GM12878 (cell line): Measurements from ENCODE around the gene PIGU. TPM values are rescaled to one million over a fixed set of nuclear protein-coding genes. Genes with fewer than 3 reads are reported as not detected.
"Not testable (repeated sequence)": the region's sequence is repeated elsewhere in the genome, so short reads cannot be mapped to it uniquely, and the experiment has no call there.

ENCODE experiments used
- ATAC-seq: fragments of 200-7000 bp; cut with Tn5 transposase; 3 replicates; pipeline ENCODE4 v1.9.1; 2020; ENCODE audit warnings: mild to moderate bottlenecking, moderate library complexity
- BruUV-seq: library from RNA; stranded (reverse); fragments of 400-500 nt; replicated peaks from 2 replicates; lab custom pipeline; 2021; lab: Mats Ljungman, UMichigan
- CTCF ChIA-PET: fragments of 300-600 bp; sonication (Branson Sonifier 250); formaldehyde crosslinking; extraction: SDS; loops from one replicate; lab custom pipeline; 2021; ENCODE audit warnings: inconsistent platforms; lab: Yijun Ruan, JAX
- POLR2A ChIA-PET: fragments of 350-600 bp; formaldehyde crosslinking; extraction: SDS; loops from one replicate; lab custom pipeline; 2021; ENCODE audit warnings: inconsistent platforms; lab: Charles Lee
- RAD21 ChIA-PET: fragments of 300-600 bp; sonication (Branson Sonifier 250); formaldehyde crosslinking; loops from one replicate; lab custom pipeline; 2023; ENCODE audit warnings: antibody characterized with exemption; ENCODE audit not compliant: unreplicated experiment; lab: Charles Lee
- SMC1A ChIA-PET: fragments of 300-600 bp; sonication (Branson Sonifier 250); formaldehyde crosslinking; loops from one replicate; lab custom pipeline; 2023; ENCODE audit not compliant: unreplicated experiment, uncharacterized antibody; lab: Charles Lee
- DNase-seq: peaks from one replicate; pipeline ENCODE4 v3.0.0-alpha.2; 2011; ENCODE audit warnings: low read depth, low spot score
- FAIRE-seq: peaks from 3 replicates; lab custom pipeline; 2011; peaks lifted over from hg19 to GRCh38; lab: Jason Lieb, UNC
- H2AFZ ChIP-seq: 2 replicates; pipeline ENCODE4 v1.6.0; 2011; ENCODE audit warnings: low read depth, low read length, control low read depth; ENCODE audit not compliant: control insufficient read depth
- H3K27ac ChIP-seq: 2 replicates; pipeline ENCODE4 v1.5.1; 2011; ENCODE audit warnings: control low read depth; ENCODE audit not compliant: control insufficient read depth, insufficient read depth
- H3K27me3 ChIP-seq, 2 experiments: replicated peaks in 1 of 2; 2 replicates each; pipeline versions ENCODE4 v1.6.0 to v1.6.1; 2011; ENCODE audit warnings: low read length in 1 of 2; ENCODE audit not compliant: control insufficient read depth in 2 of 2, insufficient read depth in 2 of 2
- H3K36me3 ChIP-seq, 2 experiments: 2 replicates each; pipeline ENCODE4 v1.5.1; 2011; ENCODE audit warnings: low read length in 1 of 2; ENCODE audit not compliant: control insufficient read depth in 2 of 2, insufficient read depth in 2 of 2
- H3K4me1 ChIP-seq: 2 replicates; pipeline ENCODE4 v1.6.1; 2011; ENCODE audit warnings: mild to moderate bottlenecking, low read length, moderate library complexity, mixed read lengths; ENCODE audit not compliant: control insufficient read depth, insufficient read depth
- H3K4me2 ChIP-seq: 2 replicates; pipeline ENCODE4 v1.6.0; 2011; ENCODE audit warnings: control low read depth; ENCODE audit not compliant: control insufficient read depth, insufficient read depth
- H3K4me3 ChIP-seq: fragments of 200-600 bp; sonication (generic); 2 replicates; pipeline ENCODE4 v1.5.1; 2016
- H3K79me2 ChIP-seq: 2 replicates; pipeline ENCODE4 v1.6.0; 2011; ENCODE audit warnings: low read length; ENCODE audit not compliant: control insufficient read depth, insufficient read depth
- H3K9ac ChIP-seq: 2 replicates; pipeline ENCODE4 v1.8.0; 2011; ENCODE audit warnings: low read length, control low read depth, mixed read lengths; ENCODE audit not compliant: control insufficient read depth, insufficient read depth
- H3K9me3 ChIP-seq: replicated peaks from 3 replicates; pipeline ENCODE4 v1.5.1; 2011; ENCODE audit warnings: mild to moderate bottlenecking, low read length; ENCODE audit not compliant: control insufficient read depth, insufficient read depth
- H4K20me1 ChIP-seq: 2 replicates; pipeline ENCODE4 v1.6.0; 2011; ENCODE audit not compliant: control insufficient read depth, insufficient read depth
- CBX5 ChIP-seq: sonication (generic); IDR thresholded peaks from 2 replicates; pipeline ENCODE4 v1.6.1; 2016; ENCODE audit warnings: low read depth, moderate library complexity, mild to moderate bottlenecking, inconsistent platforms
- CHD1 ChIP-seq: IDR thresholded peaks from 2 replicates; pipeline ENCODE4 v1.6.1; 2012; ENCODE audit warnings: low read depth, low read length, improper control_type of control experiment
- CHD2 ChIP-seq: IDR thresholded peaks from 2 replicates; pipeline ENCODE4 v1.6.1; 2011; ENCODE audit warnings: low read depth, low read length, improper control_type of control experiment, borderline replicate concordance
- CHD4 ChIP-seq: fragments of 200-600 bp; sonication (generic); IDR thresholded peaks from 2 replicates; pipeline ENCODE4 v1.6.1; 2016; ENCODE audit warnings: mild to moderate bottlenecking
- NR2C2 ChIP-seq: IDR thresholded peaks from 2 replicates; pipeline ENCODE4 v1.6.1; 2011; ENCODE audit warnings: borderline replicate concordance, low read depth; ENCODE audit not compliant: control insufficient read depth, insufficient read length
- POLR2A ChIP-seq: IDR thresholded peaks from 2 replicates; pipeline ENCODE4 v1.6.1; 2011; ENCODE audit warnings: low read depth, mild to moderate bottlenecking, low read length
- POU2F2 ChIP-seq: IDR thresholded peaks from 3 replicates; pipeline ENCODE4 v1.6.1; 2011; ENCODE audit warnings: low read depth, mild to moderate bottlenecking, low read length, borderline replicate concordance
- TCF12 ChIP-seq: IDR thresholded peaks from 2 replicates; pipeline ENCODE4 v1.6.1; 2011; ENCODE audit warnings: low read depth, mild to moderate bottlenecking, low read length
- ZBED1 ChIP-seq: IDR thresholded peaks from 2 replicates; pipeline ENCODE4 v1.6.1; 2016; ENCODE audit warnings: borderline replicate concordance
- ZNF207 ChIP-seq: fragments of 450-650 bp; IDR thresholded peaks from 2 replicates; pipeline ENCODE4 v1.6.1; 2014; ENCODE audit warnings: antibody characterized with exemption, mild to moderate bottlenecking, borderline replicate concordance
- WGBS: methylation state at CpG from one replicate; pipeline ENCODE4 v1.1.6; 2016; ENCODE audit warnings: low lambda C conversion rate; ENCODE audit not compliant: insufficient replicate concordance, insufficient coverage; ENCODE audit errors: missing lambda C conversion rate; 5-methylcytosine and 5-hydroxymethylcytosine counted together
- in situ Hi-C: fragments of 300-500 bp; cut with MboI; formaldehyde crosslinking; loops from 9 replicates; pipeline ENCODE4 v1.14.3; 2018; ENCODE audit warnings: mixed read lengths
- intact Hi-C: fragments of 100-400 bp; cut with micrococcal nuclease; formaldehyde crosslinking; loops from one replicate; pipeline ENCODE4 v1.14.2; 2022; ENCODE audit not compliant: unreplicated experiment
- polyA plus RNA-seq, 11 experiments: library from polyadenylated mRNA; depleted of rRNA in 4 of 11; unstranded in 6 of 11; stranded (reverse) in 5 of 11; fragments of >200 nt; fragmentation: Nextera tagmentation in 4 of 11; fragmentation: Illumina TruSeq in 1 of 11; extraction: Ambion mirVana in 4 of 11; extraction: Trizol in 1 of 11; gene quantifications; 1 replicate in 1 of 11; 2 replicates in 10 of 11; pipeline versions ENCODE4 v1.2.1 to v1.2.3, GENCODE V29; 2011 to 2016; ENCODE audit warnings: inconsistent platforms in 2 of 11, missing spikeins in 2 of 11, low read depth in 1 of 11
- total RNA-seq, 4 experiments: library from RNA; depleted of rRNA in 3 of 4; stranded (reverse); fragments of >200 nt in 3 of 4; fragmentation: Illumina TruSeq in 1 of 4; extraction: Trizol in 1 of 4; gene quantifications; 2 replicates each; pipeline versions ENCODE4 v1.2.1 to v1.2.3, GENCODE V29; 2013 to 2021
- TF ChIP-seq, protein P1 (sequence below): fragments of 450-650 bp; IDR thresholded peaks from 2 replicates; pipeline ENCODE4 v1.6.1; 2017; ENCODE audit warnings: mild to moderate bottlenecking, moderate library complexity

The PIGU gene
- total and polyA plus RNA-seq, 10 of the 15 experiments (the other 5 are each of a cell fraction or from before 2014, with no cell fraction given), result 4.1 to 88.2 (median 25.0) TPM

GRCh38 chr20:34664751-34665150 is 12.1 kb downstream of the PIGU start:
- H3K4me2 ChIP-seq, H2AFZ ChIP-seq, ATAC-seq, H3K9ac ChIP-seq, FAIRE-seq, H3K27ac ChIP-seq, intact Hi-C loops, H4K20me1 ChIP-seq, SMC1A ChIA-PET, H3K9me3 ChIP-seq, H3K4me1 ChIP-seq, DNase-seq, in situ Hi-C loops, BruUV-seq, H3K27me3 ChIP-seq, H3K4me3 ChIP-seq, H3K79me2 ChIP-seq, POLR2A ChIA-PET, H3K36me3 ChIP-seq: not testable (repeated sequence)
- over 99% methylated on average over 7 of the region's 7 CpGs for WGBS
- RAD21 ChIA-PET, result interaction anchor here (0.7 kb wide), 1 partner anchor 18 kb away, joined by 3 read pairs; no protein-coding TSS in a partner anchor
- CTCF ChIA-PET, result interaction anchor here (0.6 kb wide), 2 partner anchors 26 to 94 kb away, joined by 3 read pairs; no protein-coding TSS in a partner anchor

- H3K4me2 ChIP-seq, result no peak overlapping the region
- no peaks in the 10 kb centered on the region for H4K20me1 ChIP-seq
- H3K4me1 ChIP-seq, result peaks cover 5% of the 10 kb centered on the region
- no peak overlapping the region for H3K27ac ChIP-seq
- FAIRE-seq (no peak), ATAC-seq (no peak), DNase-seq (no peak)
- BruUV-seq, result no TSS peak
- H3K79me2 ChIP-seq, result no peaks in the 10 kb centered on the region
- CTCF ChIA-PET, result interaction anchor here (0.5 to 1.5 kb wide), 6 partner anchors 11 to 654 kb away, joined by 3 to 5 read pairs (median 3); no protein-coding TSS in a partner anchor
- H3K9ac ChIP-seq, result no peak overlapping the region
- RAD21 ChIA-PET, result no interaction called here
- no peaks in the 10 kb centered on the region for H3K36me3 ChIP-seq
- WGBS, result 95% methylated on average over 5 of the region's 5 CpGs
- TF ChIP-seq, protein P1, sequence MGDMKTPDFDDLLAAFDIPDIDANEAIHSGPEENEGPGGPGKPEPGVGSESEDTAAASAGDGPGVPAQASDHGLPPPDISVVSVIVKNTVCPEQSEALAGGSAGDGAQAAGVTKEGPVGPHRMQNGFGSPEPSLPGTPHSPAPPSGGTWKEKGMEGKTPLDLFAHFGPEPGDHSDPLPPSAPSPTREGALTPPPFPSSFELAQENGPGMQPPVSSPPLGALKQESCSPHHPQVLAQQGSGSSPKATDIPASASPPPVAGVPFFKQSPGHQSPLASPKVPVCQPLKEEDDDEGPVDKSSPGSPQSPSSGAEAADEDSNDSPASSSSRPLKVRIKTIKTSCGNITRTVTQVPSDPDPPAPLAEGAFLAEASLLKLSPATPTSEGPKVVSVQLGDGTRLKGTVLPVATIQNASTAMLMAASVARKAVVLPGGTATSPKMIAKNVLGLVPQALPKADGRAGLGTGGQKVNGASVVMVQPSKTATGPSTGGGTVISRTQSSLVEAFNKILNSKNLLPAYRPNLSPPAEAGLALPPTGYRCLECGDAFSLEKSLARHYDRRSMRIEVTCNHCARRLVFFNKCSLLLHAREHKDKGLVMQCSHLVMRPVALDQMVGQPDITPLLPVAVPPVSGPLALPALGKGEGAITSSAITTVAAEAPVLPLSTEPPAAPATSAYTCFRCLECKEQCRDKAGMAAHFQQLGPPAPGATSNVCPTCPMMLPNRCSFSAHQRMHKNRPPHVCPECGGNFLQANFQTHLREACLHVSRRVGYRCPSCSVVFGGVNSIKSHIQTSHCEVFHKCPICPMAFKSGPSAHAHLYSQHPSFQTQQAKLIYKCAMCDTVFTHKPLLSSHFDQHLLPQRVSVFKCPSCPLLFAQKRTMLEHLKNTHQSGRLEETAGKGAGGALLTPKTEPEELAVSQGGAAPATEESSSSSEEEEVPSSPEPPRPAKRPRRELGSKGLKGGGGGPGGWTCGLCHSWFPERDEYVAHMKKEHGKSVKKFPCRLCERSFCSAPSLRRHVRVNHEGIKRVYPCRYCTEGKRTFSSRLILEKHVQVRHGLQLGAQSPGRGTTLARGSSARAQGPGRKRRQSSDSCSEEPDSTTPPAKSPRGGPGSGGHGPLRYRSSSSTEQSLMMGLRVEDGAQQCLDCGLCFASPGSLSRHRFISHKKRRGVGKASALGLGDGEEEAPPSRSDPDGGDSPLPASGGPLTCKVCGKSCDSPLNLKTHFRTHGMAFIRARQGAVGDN, result no peak
- TF ChIP-seq ZBED1 (no peak), CHD1 (no peak), POU2F2 (no peak), TCF12 (no peak), CHD2 (no peak), POLR2A (no peak), CBX5 (no peak), ZNF207 (no peak), CHD4 (no peak), NR2C2 (no peak)
- no peak overlapping the region for H3K4me3 ChIP-seq
- SMC1A ChIA-PET, result interaction anchor here (0.8 to 1.1 kb wide), 4 partner anchors 10 to 104 kb away, joined by 3 read pairs; no protein-coding TSS in a partner anchor
- in situ Hi-C loops, result no loop called here
- intact Hi-C loops, result no loop called here
- no peak overlapping the region for H2AFZ ChIP-seq
- H3K9me3 ChIP-seq, result no peaks in the 10 kb centered on the region
- H3K27me3 ChIP-seq, result no peaks in the 10 kb centered on the region
- POLR2A ChIA-PET, result interaction anchor here (0.6 kb wide), 1 partner anchor 253 kb away, joined by 3 read pairs; no protein-coding TSS in a partner anchor
These were observed 13.5 kb downstream of the PIGU start for GRCh38 chr20:34663213-34663943.
